Measurements from ENCODE around the gene KCNJ1.

Gene KCNJ1

DNA sequence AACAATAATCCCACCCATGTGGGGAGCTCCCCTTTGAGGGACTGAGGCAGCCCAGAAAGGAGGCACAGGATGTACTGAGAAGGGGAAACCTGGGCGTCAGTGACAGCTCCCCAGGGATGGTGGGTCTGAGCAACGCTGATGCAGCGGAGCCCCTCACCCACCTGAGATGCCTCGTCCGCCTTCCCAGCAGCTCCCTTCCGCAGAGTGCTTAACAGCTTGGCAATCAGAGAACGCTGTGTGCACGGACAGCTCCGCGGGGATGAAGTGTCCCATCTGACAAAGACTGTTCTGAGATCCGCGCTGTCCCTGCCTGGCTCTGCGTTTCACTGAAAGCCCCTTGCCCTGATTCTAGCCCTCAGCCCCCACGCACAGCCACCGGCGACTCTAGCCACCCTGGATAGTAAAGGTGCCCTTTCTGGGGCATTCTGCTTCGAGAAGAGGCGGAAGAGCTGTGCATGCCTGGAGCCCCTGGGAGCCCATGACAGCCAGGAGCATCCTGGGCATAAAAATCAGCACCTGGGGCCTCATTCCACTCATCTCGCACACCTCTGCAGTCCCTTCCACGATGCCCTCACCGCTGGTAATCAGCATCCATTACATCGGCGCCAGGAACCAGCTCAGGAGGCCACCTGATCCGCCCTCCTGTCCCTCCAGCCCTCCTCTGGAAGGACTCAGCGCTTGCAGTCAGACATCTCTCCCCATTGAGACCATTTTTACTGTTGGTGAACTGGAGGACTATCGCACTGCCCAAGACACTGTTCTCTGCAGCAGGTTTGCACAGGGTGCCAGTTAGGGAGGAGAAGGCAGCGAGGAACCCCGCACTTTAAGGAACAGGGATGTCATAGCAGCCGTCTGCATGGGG is 34.8 kb upstream of the KCNJ1 start:
- H3K4me3 ChIP-seq (ENCODE audit: low read length), result no peak overlapping the region
- H3K4me1 ChIP-seq (ENCODE audit: control insufficient read depth, insufficient read depth, low read length), result peaks cover 8% of the 10 kb centered on the region; the same call in 1 of the 2 replicates
- peaks cover 80% of the 10 kb centered on the region for H3K27me3 ChIP-seq (ENCODE audit: control insufficient read depth, insufficient read depth, low read length)
- H3K36me3 ChIP-seq (ENCODE audit: control insufficient read depth, insufficient read depth, low read length), result no peaks in the 10 kb centered on the region
- no peak for DNase-seq (ENCODE audit: low read depth, low spot score)
- no CpG with 5 or more reads among the region's 29 CpGs for WGBS (ENCODE audit: insufficient coverage, insufficient read length)
- no peaks in the 10 kb centered on the region for H3K9me3 ChIP-seq (ENCODE audit: control insufficient read depth, insufficient read depth, low read length)
- no peak overlapping the region for H3K27ac ChIP-seq (ENCODE audit: low read length)

DNA sequence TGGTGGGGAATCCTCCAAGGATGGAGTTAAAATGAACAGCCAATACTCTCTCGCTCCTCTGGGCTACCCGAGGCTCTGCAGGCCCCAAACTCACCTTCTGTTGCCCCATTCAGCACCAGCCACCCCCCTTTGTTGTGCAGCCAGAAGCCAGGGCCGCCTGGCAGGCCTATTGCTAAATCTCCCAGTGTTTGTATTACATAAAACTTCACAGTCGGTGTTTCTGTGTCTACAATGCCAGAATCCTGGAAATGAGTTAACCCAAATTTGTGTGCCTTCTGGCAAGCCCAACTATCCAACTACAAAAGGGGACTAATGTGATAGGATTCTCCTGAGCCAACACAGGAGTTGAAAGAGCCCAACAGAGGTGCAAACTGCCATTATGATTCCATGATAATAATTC is 33.4 kb upstream of the KCNJ1 start:
- Histone ChIP-seq H3K36me3 (ENCODE audit: control insufficient read depth, insufficient read depth, low read length) (no peaks in the 10 kb centered on the region), H3K27ac (ENCODE audit: low read length) (no peak overlapping the region), H3K4me1 (ENCODE audit: control insufficient read depth, insufficient read depth, low read length) (peaks cover 8% of the 10 kb centered on the region; the same call in 1 of the 2 replicates), H3K27me3 (ENCODE audit: control insufficient read depth, insufficient read depth, low read length) (peaks cover 77% of the 10 kb centered on the region), H3K4me3 (ENCODE audit: low read length) (no peak overlapping the region), H3K9me3 (ENCODE audit: control insufficient read depth, insufficient read depth, low read length) (no peaks in the 10 kb centered on the region)
- WGBS (ENCODE audit: insufficient coverage, insufficient read length), result no CpG with 5 or more reads among the region's 4 CpGs
- no peak for DNase-seq (ENCODE audit: low read depth, low spot score)

- Histone ChIP-seq H3K9me3 (ENCODE audit: control insufficient read depth, insufficient read depth, low read length) (no peaks in the 10 kb centered on the region), H3K27me3 (ENCODE audit: control insufficient read depth, insufficient read depth, low read length) (peaks cover 72% of the 10 kb centered on the region)
- no CpG with 5 or more reads among the region's 13 CpGs for WGBS (ENCODE audit: insufficient coverage, insufficient read length)
These were observed 31.7 kb upstream of the KCNJ1 start for GRCh38 chr11:128898580-128899344.

GRCh38 chr11:128897826-128898225 is 30.7 kb upstream of the KCNJ1 start:
- no peaks in the 10 kb centered on the region for H3K36me3 ChIP-seq (ENCODE audit: control insufficient read depth, insufficient read depth, low read length)
- H3K9me3 ChIP-seq (ENCODE audit: control insufficient read depth, insufficient read depth, low read length), result no peaks in the 10 kb centered on the region
- peaks cover 69% of the 10 kb centered on the region for H3K27me3 ChIP-seq (ENCODE audit: control insufficient read depth, insufficient read depth, low read length)
- no CpG with 5 or more reads among the region's 1 CpG for WGBS (ENCODE audit: insufficient coverage, insufficient read length)
- H3K4me3 ChIP-seq (ENCODE audit: low read length), result no peak overlapping the region
- H3K27ac ChIP-seq (ENCODE audit: low read length), result no peak overlapping the region
- no peak for DNase-seq (ENCODE audit: low read depth, low spot score)
- H3K4me1 ChIP-seq (ENCODE audit: control insufficient read depth, insufficient read depth, low read length), result 0 out of 2 replicates have a peak, but pooled peaks cover 5% of the 10 kb centered on the region

More at GRCh38 chr11:128898580-128899344, 31.7 kb upstream of the KCNJ1 start:
- Histone ChIP-seq H3K4me3 (ENCODE audit: low read length) (no peak overlapping the region), H3K4me1 (ENCODE audit: control insufficient read depth, insufficient read depth, low read length) (0 out of 2 replicates have a peak, but pooled peaks cover 7% of the 10 kb centered on the region), H3K27ac (ENCODE audit: low read length) (no peak overlapping the region), H3K36me3 (ENCODE audit: control insufficient read depth, insufficient read depth, low read length) (no peaks in the 10 kb centered on the region)
- DNase-seq (ENCODE audit: low read depth, low spot score), result no peak

DNA sequence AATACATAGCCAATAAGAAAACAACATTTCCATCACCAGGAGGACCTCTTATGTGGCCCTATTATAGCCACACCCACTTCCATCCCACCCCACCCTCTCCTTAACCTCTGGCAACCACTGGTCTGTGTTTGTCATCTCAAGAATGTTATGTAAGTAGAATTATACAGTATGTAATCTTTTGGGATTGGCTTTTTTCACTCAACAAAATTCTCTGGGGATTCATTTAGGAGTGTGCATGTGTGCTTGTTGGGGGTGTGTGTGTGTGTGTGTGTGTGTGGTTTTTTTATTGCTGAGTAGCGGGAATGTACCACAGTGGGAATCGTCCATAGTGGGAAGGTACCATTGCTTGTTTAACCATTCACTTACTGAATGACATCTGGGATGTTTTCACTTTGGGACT is 29.3 kb upstream of the KCNJ1 start:
- no CpG with 5 or more reads among the region's 2 CpGs for WGBS (ENCODE audit: insufficient coverage, insufficient read length)
- Histone ChIP-seq H3K27me3 (ENCODE audit: control insufficient read depth, insufficient read depth, low read length) (peaks cover 69% of the 10 kb centered on the region), H3K36me3 (ENCODE audit: control insufficient read depth, insufficient read depth, low read length) (no peaks in the 10 kb centered on the region), H3K27ac (ENCODE audit: low read length) (no peak overlapping the region), H3K4me1 (ENCODE audit: control insufficient read depth, insufficient read depth, low read length) (0 out of 2 replicates have a peak, but pooled peaks cover 1% of the 10 kb centered on the region), H3K9me3 (ENCODE audit: control insufficient read depth, insufficient read depth, low read length) (no peaks in the 10 kb centered on the region), H3K4me3 (ENCODE audit: low read length) (no peak overlapping the region)
- no peak for DNase-seq (ENCODE audit: low read depth, low spot score)

DNA sequence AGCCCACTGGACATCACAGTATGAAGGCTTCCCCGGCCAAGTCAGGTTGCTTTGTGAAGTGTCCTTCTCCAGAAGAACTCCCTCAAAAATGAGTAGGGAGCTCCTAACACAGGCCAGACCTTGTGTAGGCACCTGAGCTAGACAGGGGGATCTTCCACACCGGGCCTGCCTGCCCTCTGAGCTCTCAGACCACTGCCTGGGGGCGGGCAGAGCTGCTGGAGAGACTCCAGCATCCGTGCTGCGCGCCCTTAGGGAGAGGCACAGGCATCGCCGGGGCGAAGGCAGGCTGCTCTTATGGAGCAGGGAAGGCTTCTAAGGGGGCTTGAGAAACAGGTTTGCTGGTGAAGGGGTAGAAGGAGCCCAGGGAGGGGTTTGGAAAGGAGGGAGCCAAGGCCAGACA is 28.4 kb upstream of the KCNJ1 start:
- Histone ChIP-seq H3K27ac (ENCODE audit: low read length) (no peak overlapping the region), H3K9me3 (ENCODE audit: control insufficient read depth, insufficient read depth, low read length) (no peaks in the 10 kb centered on the region), H3K27me3 (ENCODE audit: control insufficient read depth, insufficient read depth, low read length) (peaks cover 66% of the 10 kb centered on the region), H3K4me1 (ENCODE audit: control insufficient read depth, insufficient read depth, low read length) (no peaks in the 10 kb centered on the region), H3K36me3 (ENCODE audit: control insufficient read depth, insufficient read depth, low read length) (no peaks in the 10 kb centered on the region), H3K4me3 (ENCODE audit: low read length) (no peak overlapping the region)
- no CpG with 5 or more reads among the region's 9 CpGs for WGBS (ENCODE audit: insufficient coverage, insufficient read length)
- no peak for DNase-seq (ENCODE audit: low read depth, low spot score)

- WGBS (ENCODE audit: insufficient coverage, insufficient read length), result no CpG with 5 or more reads among the region's 6 CpGs
- H3K36me3 ChIP-seq (ENCODE audit: control insufficient read depth, insufficient read depth, low read length), result no peaks in the 10 kb centered on the region
- no peak overlapping the region for H3K27ac ChIP-seq (ENCODE audit: low read length)
These were observed 27.6 kb upstream of the KCNJ1 start for GRCh38 chr11:128894685-128895084.

GRCh38 chr11:128894286-128894681 is 27.2 kb upstream of the KCNJ1 start:
- no peaks in the 10 kb centered on the region for H3K36me3 ChIP-seq (ENCODE audit: control insufficient read depth, insufficient read depth, low read length)
- no peaks in the 10 kb centered on the region for H3K9me3 ChIP-seq (ENCODE audit: control insufficient read depth, insufficient read depth, low read length)
- DNase-seq (ENCODE audit: low read depth, low spot score), result no peak
- no peak overlapping the region for H3K27ac ChIP-seq (ENCODE audit: low read length)
- H3K4me3 ChIP-seq (ENCODE audit: low read length), result no peak overlapping the region
- H3K27me3 ChIP-seq (ENCODE audit: control insufficient read depth, insufficient read depth, low read length), result peaks cover 66% of the 10 kb centered on the region
- no CpG with 5 or more reads among the region's 3 CpGs for WGBS (ENCODE audit: insufficient coverage, insufficient read length)
- H3K4me1 ChIP-seq (ENCODE audit: control insufficient read depth, insufficient read depth, low read length), result no peaks in the 10 kb centered on the region; the same call in 1 of the 2 replicates

More at GRCh38 chr11:128894685-128895084, 27.6 kb upstream of the KCNJ1 start:
- DNase-seq (ENCODE audit: low read depth, low spot score), result no peak
- H3K4me1 ChIP-seq (ENCODE audit: control insufficient read depth, insufficient read depth, low read length), result no peaks in the 10 kb centered on the region; the same call in 1 of the 2 replicates
- no peak overlapping the region for H3K4me3 ChIP-seq (ENCODE audit: low read length)
- H3K27me3 ChIP-seq (ENCODE audit: control insufficient read depth, insufficient read depth, low read length), result peaks cover 66% of the 10 kb centered on the region
- no peaks in the 10 kb centered on the region for H3K9me3 ChIP-seq (ENCODE audit: control insufficient read depth, insufficient read depth, low read length)

GRCh38 chr11:128893578-128894285 is 26.6 kb upstream of the KCNJ1 start:
- Histone ChIP-seq H3K4me3 (ENCODE audit: low read length) (no peak overlapping the region), H3K27ac (ENCODE audit: low read length) (no peak overlapping the region), H3K36me3 (ENCODE audit: control insufficient read depth, insufficient read depth, low read length) (no peaks in the 10 kb centered on the region), H3K9me3 (ENCODE audit: control insufficient read depth, insufficient read depth, low read length) (no peaks in the 10 kb centered on the region), H3K27me3 (ENCODE audit: control insufficient read depth, insufficient read depth, low read length) (peaks cover 63% of the 10 kb centered on the region), H3K4me1 (ENCODE audit: control insufficient read depth, insufficient read depth, low read length) (no peaks in the 10 kb centered on the region; the same call in 1 of the 2 replicates)
- DNase-seq (ENCODE audit: low read depth, low spot score), result no peak
- no CpG with 5 or more reads among the region's 9 CpGs for WGBS (ENCODE audit: insufficient coverage, insufficient read length)

Measured in iPS DF 6.9 (cell line).